K562 (cell line): ENCODE data around the gene COX10. TPM values are rescaled to one million over a fixed set of nuclear protein-coding genes. Genes with fewer than 3 reads are reported as not detected.
A peak's percentile ranks its signal among the peaks of the same experiment; 100 is the strongest.

ENCODE experiments used
- ASH1L ChIP-seq: fragments of 450-650 bp; IDR thresholded peaks from 2 replicates; pipeline ENCODE4 v1.6.1; 2018; ENCODE audit warnings: borderline replicate concordance, mild to moderate bottlenecking, low read depth; ENCODE audit not compliant: partially characterized antibody
- CREM ChIP-seq: IDR thresholded peaks from 2 replicates; pipeline ENCODE4 v1.6.1; 2014; ENCODE audit warnings: antibody characterized with exemption, low read depth
- EP400 ChIP-seq: fragments of 450-650 bp; IDR thresholded peaks from 2 replicates; pipeline ENCODE4 v1.6.1; 2017; ENCODE audit warnings: antibody characterized with exemption, mild to moderate bottlenecking, moderate library complexity
- JUND ChIP-seq, 2 experiments: IDR thresholded peaks; 2 replicates in 1 of 2; 3 replicates in 1 of 2; pipeline ENCODE4 v1.6.1; 2011; ENCODE audit warnings: borderline replicate concordance in 2 of 2, low read depth in 2 of 2, low read length in 2 of 2, improper control_type of control experiment in 1 of 2, missing biosample characterization in 1 of 2, missing genetic modification characterization in 1 of 2, missing genetic modification reagents in 1 of 2
- MAFG ChIP-seq: fragments of 450-650 bp; conservative IDR thresholded peaks from 2 replicates; pipeline ENCODE4 v1.6.1; 2016; ENCODE audit warnings: missing genetic modification characterization, missing compliant biosample characterization
- NR2C1 ChIP-seq, 2 experiments: fragments of 450-650 bp; IDR thresholded peaks; 2 replicates each; pipeline ENCODE4 v1.6.1; 2017; ENCODE audit warnings: mild to moderate bottlenecking in 2 of 2, antibody characterized with exemption in 1 of 2, inconsistent platforms in 1 of 2, missing compliant biosample characterization in 1 of 2, missing genetic modification characterization in 1 of 2
- NR2C2 ChIP-seq, 2 experiments: fragments of 200-800 bp in 1 of 2; sonication (Bioruptor generic) in 1 of 2; sonication (generic) in 1 of 2; formaldehyde crosslinking in 1 of 2; IDR thresholded peaks; 2 replicates each; pipeline versions ENCODE4 v1.6.1 to v1.8.0; 2016 to 2022; ENCODE audit warnings: mild to moderate bottlenecking in 1 of 2, missing compliant biosample characterization in 1 of 2, missing genetic modification characterization in 1 of 2, missing genetic modification reagents in 1 of 2
- POLR2G ChIP-seq: fragments of 200-400 bp; formaldehyde crosslinking; IDR thresholded peaks from 2 replicates; pipeline ENCODE4 v1.6.1; 2017; ENCODE audit warnings: low read depth, mild to moderate bottlenecking, antibody characterized with exemption, low read length, moderate library complexity
- POU5F1 ChIP-seq: fragments of 150-350 bp; IDR thresholded peaks from 2 replicates; pipeline ENCODE4 v1.6.1; 2014; ENCODE audit warnings: borderline replicate concordance, low read length, low read depth, mild to moderate bottlenecking; ENCODE audit not compliant: partially characterized antibody
- SMARCE1 ChIP-seq: fragments of 450-650 bp; IDR thresholded peaks from 2 replicates; pipeline ENCODE4 v1.7.1; 2016; ENCODE audit warnings: mild to moderate bottlenecking
- TBL1XR1 ChIP-seq, 2 experiments: IDR thresholded peaks; 2 replicates each; pipeline ENCODE4 v1.6.1; 2012; ENCODE audit warnings: improper control_type of control experiment in 2 of 2, low read length in 2 of 2, mild to moderate bottlenecking in 1 of 2
- TCF3 ChIP-seq: sonication (generic); formaldehyde crosslinking; IDR thresholded peaks from 2 replicates; pipeline ENCODE4 v1.4.0; 2020; ENCODE audit warnings: mild to moderate bottlenecking, missing genetic modification reagents
- YY1 ChIP-seq, 3 experiments: IDR thresholded peaks; 2 replicates each; pipeline ENCODE4 v1.6.1; 2011; ENCODE audit warnings: low read length in 2 of 3, mild to moderate bottlenecking in 2 of 3, moderate library complexity in 2 of 3, borderline replicate concordance in 1 of 3, control low read depth in 1 of 3, low read depth in 1 of 3; ENCODE audit not compliant: insufficient read depth in 3 of 3, insufficient replicate concordance in 2 of 3, control insufficient read depth in 1 of 3, insufficient read length in 1 of 3; ENCODE audit errors: extremely low read depth in 1 of 3
- ZBTB12 ChIP-seq: fragments of 250-450 bp; sonication (Bioruptor Pico); IDR thresholded peaks from 2 replicates; pipeline ENCODE4 v1.4.0; 2020
- ZEB2 ChIP-seq: fragments of 450-650 bp; IDR thresholded peaks from 2 replicates; pipeline ENCODE4 v1.6.1; 2016
- ZNF212 ChIP-seq: fragments of 450-650 bp; formaldehyde crosslinking; IDR thresholded peaks from 2 replicates; pipeline ENCODE4 v1.4.0; 2020; ENCODE audit warnings: mild to moderate bottlenecking
- polyA plus RNA-seq, 8 experiments: library from polyadenylated mRNA; depleted of rRNA in 4 of 8; stranded (reverse) in 5 of 8; unstranded in 3 of 8; fragments of >200 nt; fragmentation: Nextera tagmentation in 2 of 8; fragmentation: Illumina TruSeq in 1 of 8; extraction: Ambion mirVana in 2 of 8; extraction: Trizol in 1 of 8; gene quantifications; 2 replicates each; pipeline versions ENCODE4 v1.2.1 to v1.2.3, GENCODE V29; 2011 to 2014; ENCODE audit warnings: inconsistent platforms in 1 of 8, missing spikeins in 1 of 8
- total RNA-seq, 7 experiments: library from RNA; depleted of rRNA in 6 of 7; stranded (reverse); fragments of >200 nt in 6 of 7; fragmentation: Illumina TruSeq in 2 of 7; extraction: Trizol in 2 of 7; gene quantifications; 2 replicates each; pipeline versions ENCODE4 v1.2.1 to v1.2.3, GENCODE V29; 2011 to 2021; ENCODE audit warnings: low replicate concordance in 1 of 7
- TF ChIP-seq, protein P1 (sequence below): sonication (generic); IDR thresholded peaks from 2 replicates; pipeline ENCODE4 v1.6.1; 2016

Gene COX10
- total and polyA plus RNA-seq, 9 of the 15 experiments (the other 6 are each of a cell fraction or from before 2014, with no cell fraction given) = 10.3 to 26.4 (median 17.8) TPM

GRCh38 chr17:14209215-14209614, 139.9 kb downstream of the COX10 start (continued):
- no peak for TF ChIP-seq ZBTB12 (CRISPR knock-in tag)
- 0 out of 4 replicates have a peak, but pooled peaks of 1 of the 2 experiments have one; percentile 14 for TF ChIP-seq TBL1XR1 (IDR thresholded peaks at IDR 0.05; ENCODE audit: low read length in 2 of 2)
- 0 out of 2 replicates have a peak, but pooled peaks have one; percentile 50 for TF ChIP-seq ZEB2
- peak; percentile 61 for TF ChIP-seq EP400
- TF ChIP-seq SMARCE1 = peak; percentile 44; the same call in 1 of the 2 replicates
- peak; percentile 37; the same call in 1 of the 2 replicates for TF ChIP-seq CREM
- no peak for TF ChIP-seq NR2C1 (IDR thresholded peaks at IDR 0.05)
- TF ChIP-seq NR2C1 (tag; IDR thresholded peaks at IDR 0.05) = peak; percentile 13; the same call in 1 of the 2 replicates
- no peak for TF ChIP-seq POU5F1
- peak; percentile 89 for TF ChIP-seq JUND (IDR thresholded peaks at IDR 0.05; ENCODE audit: borderline replicate concordance, low read depth, low read length)
- peak; percentile 86; the same call in 2 of the 3 replicates for TF ChIP-seq JUND (tag; IDR thresholded peaks at IDR 0.05; ENCODE audit: borderline replicate concordance, low read depth, low read length)
- no peak for TF ChIP-seq NR2C2 (CRISPR knock-in tag; IDR thresholded peaks at IDR 0.05)
- TF ChIP-seq NR2C2 (tag; IDR thresholded peaks at IDR 0.05) = peak; percentile 54; the same call in 1 of the 2 replicates
- peak; percentile 76 for TF ChIP-seq MAFG (tag)
- TF ChIP-seq YY1 (IDR thresholded peaks at IDR 0.05; ENCODE audit: borderline replicate concordance in 1 of 3, control insufficient read depth in 1 of 3, extremely low read depth in 1 of 3, insufficient read depth in 3 of 3, insufficient read length in 1 of 3, insufficient replicate concordance in 2 of 3, low read depth in 1 of 3, low read length in 2 of 3) = peak in 1 of 3 experiments; percentile 13
- TF ChIP-seq, protein P1, sequence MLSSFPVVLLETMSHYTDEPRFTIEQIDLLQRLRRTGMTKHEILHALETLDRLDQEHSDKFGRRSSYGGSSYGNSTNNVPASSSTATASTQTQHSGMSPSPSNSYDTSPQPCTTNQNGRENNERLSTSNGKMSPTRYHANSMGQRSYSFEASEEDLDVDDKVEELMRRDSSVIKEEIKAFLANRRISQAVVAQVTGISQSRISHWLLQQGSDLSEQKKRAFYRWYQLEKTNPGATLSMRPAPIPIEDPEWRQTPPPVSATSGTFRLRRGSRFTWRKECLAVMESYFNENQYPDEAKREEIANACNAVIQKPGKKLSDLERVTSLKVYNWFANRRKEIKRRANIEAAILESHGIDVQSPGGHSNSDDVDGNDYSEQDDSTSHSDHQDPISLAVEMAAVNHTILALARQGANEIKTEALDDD = peak; percentile 20; the same call in 1 of the 2 replicates
- no peak for TF ChIP-seq ASH1L
- peak; percentile 87 for TF ChIP-seq TCF3 (CRISPR knock-in tag)
- no peak for TF ChIP-seq POLR2G
- TF ChIP-seq ZNF212 (CRISPR knock-in tag) = no peak
